Mononuclear cell (primary cell): ENCODE data around the gene RPSA. TPM values are rescaled to one million over a fixed set of nuclear protein-coding genes. Genes with fewer than 3 reads are reported as not detected.
"Not testable (repeated sequence)": the region's sequence is repeated elsewhere in the genome, so short reads cannot be mapped to it uniquely, and the experiment has no call there.

Experiments used
- H3K27me3 ChIP-seq: 2 replicates; pipeline ENCODE4 v1.6.0; 2011; ENCODE audit warnings: low read length, control low read depth; ENCODE audit not compliant: insufficient read depth
- H3K4me1 ChIP-seq: 2 replicates; pipeline ENCODE4 v1.5.1; 2011; ENCODE audit warnings: mild to moderate bottlenecking, low read length, control low read depth; ENCODE audit not compliant: insufficient read depth
- H3K4me3 ChIP-seq: 2 replicates; pipeline ENCODE4 v1.5.1; 2011; ENCODE audit warnings: mild to moderate bottlenecking, low read length, moderate library complexity
- H3K9me3 ChIP-seq: 2 replicates; pipeline ENCODE4 v1.5.1; 2011; ENCODE audit warnings: low read depth, mild to moderate bottlenecking, control low read depth, low read length
- total RNA-seq: library from RNA; depleted of rRNA; stranded (reverse); fragments of >200 nt; gene quantifications from one replicate; pipeline ENCODE4 v1.2.3, GENCODE V29; 2012

Gene RPSA
- total RNA-seq, 1 donor = 2,107 TPM

GRCh38 chr3:39407773-39408492 lies 1.4 kb downstream of the RPSA start:
- no peak overlapping the region for H3K4me3 ChIP-seq

GRCh38 chr3:39408493-39409372 lies 2.2 kb downstream of the RPSA start:
- Histone ChIP-seq H3K9me3 (no peaks in the 10 kb centered on the region), H3K27me3 (no peaks in the 10 kb centered on the region), H3K4me3 (no peak overlapping the region), H3K4me1 (peaks cover 35% of the 10 kb centered on the region)

More at GRCh38 chr3:39407773-39408492, 1.4 kb downstream of the RPSA start:
- no peaks in the 10 kb centered on the region for H3K9me3 ChIP-seq
- H3K4me1 ChIP-seq = peaks cover 35% of the 10 kb centered on the region
- H3K27me3 ChIP-seq = no peaks in the 10 kb centered on the region

GRCh38 chr3:39409514-39410136 lies 3.1 kb downstream of the RPSA start:
- Histone ChIP-seq H3K9me3 (no peaks in the 10 kb centered on the region), H3K4me3 (no peak overlapping the region), H3K27me3 (no peaks in the 10 kb centered on the region), H3K4me1 (peaks cover 35% of the 10 kb centered on the region)

GRCh38 chr3:39410893-39411292 lies 4.4 kb downstream of the RPSA start:
- Histone ChIP-seq H3K9me3 (no peaks in the 10 kb centered on the region), H3K4me3 (no peak overlapping the region), H3K27me3 (no peaks in the 10 kb centered on the region), H3K4me1 (peaks cover 31% of the 10 kb centered on the region)

GRCh38 chr3:39412668-39413260 lies 6.2 kb downstream of the RPSA start:
- Histone ChIP-seq H3K4me3 (no peak overlapping the region), H3K9me3 (no peaks in the 10 kb centered on the region), H3K27me3 (no peaks in the 10 kb centered on the region), H3K4me1 (peaks cover 21% of the 10 kb centered on the region)

- Histone ChIP-seq H3K4me3 (no peak overlapping the region), H3K27me3 (no peaks in the 10 kb centered on the region), H3K9me3 (no peaks in the 10 kb centered on the region), H3K4me1 (peaks cover 10% of the 10 kb centered on the region)
Observed at GRCh38 chr3:39413691-39414420, 7.3 kb downstream of the RPSA start.

GRCh38 chr3:39414421-39414907 lies 7.9 kb downstream of the RPSA start:
- Histone ChIP-seq H3K27me3 (no peaks in the 10 kb centered on the region), H3K4me3 (no peak overlapping the region), H3K4me1 (peaks cover 4% of the 10 kb centered on the region), H3K9me3 (no peaks in the 10 kb centered on the region)

- not testable (repeated sequence) for H3K9me3 ChIP-seq, H3K4me1 ChIP-seq, H3K27me3 ChIP-seq, H3K4me3 ChIP-seq
Observed at GRCh38 chr3:39415302-39415701, 8.8 kb downstream of the RPSA start.

GRCh38 chr3:39415983-39416382 lies 9.5 kb downstream of the RPSA start:
- no peaks in the 10 kb centered on the region for H3K27me3 ChIP-seq
- no peak overlapping the region for H3K4me3 ChIP-seq
- no peaks in the 10 kb centered on the region for H3K4me1 ChIP-seq
- H3K9me3 ChIP-seq = no peaks in the 10 kb centered on the region

GRCh38 chr3:39416998-39417397 lies 10.5 kb downstream of the RPSA start:
- H3K27me3 ChIP-seq, H3K9me3 ChIP-seq, H3K4me1 ChIP-seq, H3K4me3 ChIP-seq: not testable (repeated sequence)

- not testable (repeated sequence) for H3K4me3 ChIP-seq, H3K4me1 ChIP-seq, H3K9me3 ChIP-seq, H3K27me3 ChIP-seq
Observed at GRCh38 chr3:39418556-39419225, 12.2 kb downstream of the RPSA start.

GRCh38 chr3:39419742-39420315 lies 13.3 kb downstream of the RPSA start:
- H3K4me1 ChIP-seq = no peaks in the 10 kb centered on the region
- H3K9me3 ChIP-seq = no peaks in the 10 kb centered on the region
- H3K4me3 ChIP-seq = no peak overlapping the region
- H3K27me3 ChIP-seq = no peaks in the 10 kb centered on the region

- Histone ChIP-seq H3K27me3 (no peaks in the 10 kb centered on the region), H3K4me3 (no peak overlapping the region), H3K9me3 (no peaks in the 10 kb centered on the region), H3K4me1 (no peaks in the 10 kb centered on the region)
Observed at GRCh38 chr3:39420543-39420942, 14.0 kb downstream of the RPSA start.
